C4-2B (cell line): ENCODE measurements around the gene CERS1.

ENCODE experiments used
- H3K27ac ChIP-seq: fragments of 450-650 bp; 2 replicates; pipeline ENCODE4 v1.5.1; 2017
- CTCF ChIP-seq: fragments of 450-650 bp; conservative IDR thresholded peaks from 2 replicates; pipeline ENCODE4 v1.5.1; 2017; ENCODE audit warnings: mild to moderate bottlenecking
- ZFX ChIP-seq: fragments of 450-650 bp; IDR thresholded peaks from 2 replicates; pipeline ENCODE4 v1.6.1; 2017

The CERS1 gene

GRCh38 chr19:18881491-18881890 is 14.5 kb downstream of the CERS1 start:
- H3K27ac ChIP-seq = no peak overlapping the region
- TF ChIP-seq CTCF (no peak), ZFX (no peak)

- H3K27ac ChIP-seq = no peak overlapping the region
- TF ChIP-seq ZFX (no peak), CTCF (no peak)
Observed at GRCh38 chr19:18879579-18880373, 16.2 kb downstream of the CERS1 start.

GRCh38 chr19:18878858-18879578 is 16.9 kb downstream of the CERS1 start:
- TF ChIP-seq CTCF = no peak
- TF ChIP-seq ZFX = no peak
- H3K27ac ChIP-seq = no peak overlapping the region

GRCh38 chr19:18878058-18878797 is 17.7 kb downstream of the CERS1 start:
- H3K27ac ChIP-seq = no peak overlapping the region
- TF ChIP-seq ZFX = no peak
- no peak for TF ChIP-seq CTCF

GRCh38 chr19:18876865-18877264 is 19.1 kb downstream of the CERS1 start:
- TF ChIP-seq ZFX = no peak
- no peak for TF ChIP-seq CTCF

GRCh38 chr19:18875726-18876125 is 20.2 kb downstream of the CERS1 start:
- TF ChIP-seq CTCF (no peak), ZFX (no peak)

More at GRCh38 chr19:18876865-18877264, 19.1 kb downstream of the CERS1 start:
- H3K27ac ChIP-seq = no peak overlapping the region

More at GRCh38 chr19:18875726-18876125, 20.2 kb downstream of the CERS1 start:
- H3K27ac ChIP-seq = no peak overlapping the region
